Activated B cell treated with CpG ODN at 0.5 μM for 24 hours (primary cell): Measurements from ENCODE around the gene MCC. TPM values are rescaled to one million over a fixed set of nuclear protein-coding genes. Genes with fewer than 3 reads are reported as not detected.

Experiments used
- ATAC-seq: fragments of 200-7000 bp; cut with Tn5 transposase; one replicate; pipeline ENCODE4 v1.10.0; 2021; ENCODE audit warnings: low read depth, mild to moderate bottlenecking, moderate library complexity
- CTCF ChIA-PET: fragments of 350-600 bp; sonication (Branson Sonifier 250); formaldehyde crosslinking; loops from one replicate; lab custom pipeline; 2021; ENCODE audit warnings: antibody characterized with exemption; lab: Charles Lee
- POLR2A ChIA-PET: fragments of 350-600 bp; sonication (Branson Sonifier 250); formaldehyde crosslinking; loops from one replicate; lab custom pipeline; 2021; ENCODE audit warnings: antibody characterized with exemption; lab: Charles Lee
- DNase-seq: peaks from one replicate; pipeline ENCODE4 v3.0.0; 2022
- H3K27ac Mint-ChIP-seq: one replicate; pipeline ENCODE4 v1.8.0; 2020; ENCODE audit warnings: mixed read lengths
- H3K27me3 Mint-ChIP-seq: one replicate; pipeline ENCODE4 v1.8.0; 2021; ENCODE audit warnings: mixed read lengths
- H3K36me3 Mint-ChIP-seq: one replicate; pipeline ENCODE4 v1.8.0; 2021; ENCODE audit warnings: low read depth, mixed read lengths
- H3K4me1 Mint-ChIP-seq: one replicate; pipeline ENCODE4 v1.8.0; 2021; ENCODE audit warnings: mixed read lengths
- H3K4me3 Mint-ChIP-seq: one replicate; pipeline ENCODE4 v1.8.0; 2020; ENCODE audit warnings: mild to moderate bottlenecking, mixed read lengths
- H3K9me3 Mint-ChIP-seq: one replicate; pipeline ENCODE4 v1.8.0; 2020; ENCODE audit warnings: mixed read lengths
- intact Hi-C: fragments of 100-400 bp; cut with micrococcal nuclease; formaldehyde crosslinking; loops from one replicate; pipeline ENCODE4 v1.15.1; 2024
- total RNA-seq: library from RNA; stranded (reverse); gene quantifications from 2 replicates; pipeline ENCODE4 v1.2.3, GENCODE V29; 2022
- TF ChIP-seq, protein P1 (sequence below): fragments of 200-600 bp; IDR thresholded peaks from one replicate; pipeline ENCODE4 v1.8.0; 2022; ENCODE audit warnings: antibody characterized with exemption, mild to moderate bottlenecking

MCC gene
- total RNA-seq, 1 donor from 2014 or later, result 0.22 TPM

DNA sequence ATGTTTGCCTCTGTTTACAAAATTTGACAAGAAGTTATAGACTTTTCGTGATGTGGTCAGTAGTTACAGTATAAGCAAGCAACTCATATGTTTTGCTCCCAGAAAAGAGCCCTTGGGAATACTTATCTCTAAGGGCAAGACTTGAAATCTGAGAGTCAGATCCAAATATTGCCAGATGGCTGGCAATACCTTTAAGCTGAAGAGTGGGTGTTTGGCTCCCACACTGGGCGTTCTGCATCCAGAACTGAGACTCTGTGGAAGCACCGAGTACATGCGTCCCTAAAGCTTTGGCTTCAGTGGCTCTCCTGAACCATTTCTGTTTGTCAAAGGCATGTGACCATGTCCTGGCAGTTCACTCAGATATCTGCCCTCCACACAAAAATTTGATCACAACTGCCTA is 317.5 kb downstream of the MCC start:
- ChIA-PET CTCF (no interaction called here), POLR2A (no interaction called here)
- ATAC-seq (no peak), DNase-seq (no peak)
- no peaks in the 10 kb centered on the region for H3K36me3 Mint-ChIP-seq
- intact Hi-C loops, result no loop called here
- H3K4me1 Mint-ChIP-seq, result no peaks in the 10 kb centered on the region
- no peaks in the 10 kb centered on the region for H3K9me3 Mint-ChIP-seq
- peaks cover 17% of the 10 kb centered on the region for H3K27me3 Mint-ChIP-seq
- no peak overlapping the region for H3K27ac Mint-ChIP-seq
- no peak overlapping the region for H3K4me3 Mint-ChIP-seq
- TF ChIP-seq, protein P1, sequence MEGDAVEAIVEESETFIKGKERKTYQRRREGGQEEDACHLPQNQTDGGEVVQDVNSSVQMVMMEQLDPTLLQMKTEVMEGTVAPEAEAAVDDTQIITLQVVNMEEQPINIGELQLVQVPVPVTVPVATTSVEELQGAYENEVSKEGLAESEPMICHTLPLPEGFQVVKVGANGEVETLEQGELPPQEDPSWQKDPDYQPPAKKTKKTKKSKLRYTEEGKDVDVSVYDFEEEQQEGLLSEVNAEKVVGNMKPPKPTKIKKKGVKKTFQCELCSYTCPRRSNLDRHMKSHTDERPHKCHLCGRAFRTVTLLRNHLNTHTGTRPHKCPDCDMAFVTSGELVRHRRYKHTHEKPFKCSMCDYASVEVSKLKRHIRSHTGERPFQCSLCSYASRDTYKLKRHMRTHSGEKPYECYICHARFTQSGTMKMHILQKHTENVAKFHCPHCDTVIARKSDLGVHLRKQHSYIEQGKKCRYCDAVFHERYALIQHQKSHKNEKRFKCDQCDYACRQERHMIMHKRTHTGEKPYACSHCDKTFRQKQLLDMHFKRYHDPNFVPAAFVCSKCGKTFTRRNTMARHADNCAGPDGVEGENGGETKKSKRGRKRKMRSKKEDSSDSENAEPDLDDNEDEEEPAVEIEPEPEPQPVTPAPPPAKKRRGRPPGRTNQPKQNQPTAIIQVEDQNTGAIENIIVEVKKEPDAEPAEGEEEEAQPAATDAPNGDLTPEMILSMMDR, result no peak

DNA sequence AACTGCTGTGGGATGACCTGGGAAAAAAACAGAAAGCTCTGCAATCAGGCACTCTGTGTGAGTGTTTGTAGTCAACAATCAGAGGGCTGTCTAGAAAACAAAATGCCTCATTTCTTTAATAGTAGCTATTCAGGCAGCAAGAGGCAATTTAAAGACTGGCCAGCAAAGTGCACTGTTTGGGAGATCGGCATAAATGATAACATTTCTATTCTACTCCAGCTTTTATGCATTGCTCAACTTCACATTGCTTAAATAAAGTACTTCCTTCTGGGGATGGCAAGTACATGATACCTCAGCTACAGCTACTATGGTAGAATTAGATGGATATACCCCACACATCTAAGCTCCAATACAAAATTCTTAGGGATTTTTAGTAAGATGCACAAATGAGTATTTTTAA is 318.5 kb downstream of the MCC start:
- TF ChIP-seq, protein P1, result no peak
- CTCF ChIA-PET, result no interaction called here
- intact Hi-C loops, result no loop called here

DNA sequence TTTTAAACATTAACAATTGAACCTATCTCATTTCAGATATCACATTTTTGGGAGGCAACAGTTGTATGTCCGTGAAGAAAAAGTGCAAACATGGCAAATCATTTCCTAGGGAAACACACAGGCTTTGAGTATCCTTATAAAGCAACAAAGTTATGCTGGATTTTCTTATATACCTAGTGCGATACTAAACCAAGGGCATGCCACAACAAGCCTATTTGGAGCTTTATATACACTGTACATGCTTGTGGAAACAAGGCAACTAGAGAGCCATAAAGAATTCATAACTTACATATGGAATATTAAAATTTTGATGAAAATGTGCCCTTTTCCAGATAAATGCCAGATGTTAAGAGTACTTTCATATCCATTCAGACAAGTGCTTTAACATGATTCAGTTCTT is 320.3 kb downstream of the MCC start:
- DNase-seq, result no peak
- intact Hi-C loops, result no loop called here
- Mint-ChIP-seq H3K36me3 (no peaks in the 10 kb centered on the region), H3K27me3 (peaks cover 17% of the 10 kb centered on the region), H3K4me1 (no peaks in the 10 kb centered on the region), H3K27ac (no peak overlapping the region), H3K9me3 (no peaks in the 10 kb centered on the region), H3K4me3 (no peak overlapping the region)
- TF ChIP-seq, protein P1, result no peak
- ChIA-PET POLR2A (no interaction called here), CTCF (no interaction called here)
- ATAC-seq, result no peak

More for the DNA sequence above, 318.5 kb downstream of the MCC start:
- ATAC-seq, result no peak
- Mint-ChIP-seq H3K27ac (no peak overlapping the region), H3K4me3 (no peak overlapping the region), H3K9me3 (no peaks in the 10 kb centered on the region), H3K27me3 (peaks cover 17% of the 10 kb centered on the region), H3K36me3 (no peaks in the 10 kb centered on the region), H3K4me1 (no peaks in the 10 kb centered on the region)
- DNase-seq, result no peak
- POLR2A ChIA-PET, result no interaction called here

DNA sequence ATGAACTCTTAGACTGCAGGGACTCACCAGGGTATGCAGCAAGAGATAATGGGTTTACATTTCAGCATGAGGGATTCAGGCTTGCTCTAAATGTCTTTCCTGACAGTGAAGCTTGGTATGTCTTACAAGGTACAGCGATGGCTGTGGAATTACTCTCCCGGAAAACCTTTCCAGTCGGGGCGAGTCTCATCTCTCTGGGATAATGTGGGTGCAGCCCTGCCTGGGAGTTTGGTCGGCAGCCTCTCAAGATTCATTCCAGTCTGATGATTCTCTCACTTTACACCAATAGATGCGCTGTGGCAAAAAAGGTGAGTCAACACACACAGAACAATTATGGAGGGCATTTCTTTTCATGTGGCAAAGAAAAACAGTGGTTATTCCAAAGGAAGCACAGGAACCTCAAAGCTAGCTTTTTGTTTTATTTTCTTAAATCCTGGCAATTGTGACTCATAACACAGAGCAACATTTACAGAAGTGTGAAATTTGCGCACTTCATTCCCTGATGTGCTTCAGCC is 321.3 kb downstream of the MCC start:
- Mint-ChIP-seq H3K36me3 (no peaks in the 10 kb centered on the region), H3K4me3 (no peak overlapping the region), H3K4me1 (no peaks in the 10 kb centered on the region), H3K9me3 (no peaks in the 10 kb centered on the region), H3K27me3 (peaks cover 17% of the 10 kb centered on the region), H3K27ac (no peak overlapping the region)
- no peak for DNase-seq
- TF ChIP-seq, protein P1, result no peak
- ChIA-PET CTCF (no interaction called here), POLR2A (no interaction called here)
- intact Hi-C loops, result no loop called here
- no peak for ATAC-seq

DNA sequence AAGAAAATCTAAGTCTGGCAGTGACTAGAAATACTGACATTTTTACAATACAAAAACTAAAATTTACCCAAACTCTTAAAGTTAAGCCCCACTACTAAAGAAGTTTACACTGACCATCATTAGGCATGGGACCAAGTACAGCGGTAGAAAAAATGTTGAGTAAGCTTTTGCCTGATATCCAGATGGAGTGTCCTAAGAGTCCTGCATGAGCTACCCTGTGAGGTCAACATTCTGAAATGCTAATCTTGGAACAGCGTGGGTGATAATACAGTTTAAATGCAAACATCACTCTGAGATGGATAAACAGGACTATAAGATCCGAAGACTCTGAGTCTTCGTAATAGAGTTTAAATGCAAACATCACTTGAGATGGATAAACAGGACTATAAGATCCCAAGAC is 322.0 kb downstream of the MCC start:
- no peaks in the 10 kb centered on the region for H3K9me3 Mint-ChIP-seq
- TF ChIP-seq, protein P1, result no peak
- POLR2A ChIA-PET, result no interaction called here
- no peak for ATAC-seq
- no peaks in the 10 kb centered on the region for H3K36me3 Mint-ChIP-seq
- CTCF ChIA-PET, result no interaction called here
- H3K4me1 Mint-ChIP-seq, result no peaks in the 10 kb centered on the region
- peaks cover 17% of the 10 kb centered on the region for H3K27me3 Mint-ChIP-seq
- H3K4me3 Mint-ChIP-seq, result no peak overlapping the region
- no peak for DNase-seq
- intact Hi-C loops, result no loop called here
- no peak overlapping the region for H3K27ac Mint-ChIP-seq
